ENCODE data around the gene METTL5.

DNA sequence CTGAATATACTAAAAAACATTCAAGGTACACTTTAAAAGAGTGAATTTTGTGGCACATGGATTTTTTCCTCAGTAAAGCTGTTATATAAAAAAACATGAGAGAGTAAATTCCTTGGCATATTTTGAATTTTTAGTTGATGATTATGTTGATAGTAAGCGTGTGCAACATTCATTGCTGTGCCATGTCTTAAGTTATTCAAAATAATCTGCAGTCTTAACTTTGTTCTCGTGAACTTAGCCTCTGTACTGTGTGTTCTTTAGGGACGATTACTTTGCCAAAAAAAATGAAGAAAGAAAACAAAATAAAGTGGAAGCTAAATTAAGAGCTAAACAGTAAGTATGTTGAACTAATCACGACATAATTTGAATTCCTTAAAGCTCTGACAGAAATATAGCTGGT lies 16.5 kb downstream of the METTL5 start:
- no peak for TF ChIP-seq CTCF (IDR thresholded peaks at IDR 0.05)
- TF ChIP-seq POLR2A (IDR thresholded peaks at IDR 0.05), result no peak
